22Rv1 (cell line): ENCODE measurements around the gene FOXO3.

Experiments used
- H3K27ac ChIP-seq: fragments of 450-650 bp; 2 replicates; pipeline ENCODE4 v1.5.1; 2017
- CTCF ChIP-seq: fragments of 450-650 bp; IDR thresholded peaks from 2 replicates; pipeline ENCODE4 v1.5.1; 2017; ENCODE audit warnings: mild to moderate bottlenecking
- ZFX ChIP-seq: fragments of 450-650 bp; IDR thresholded peaks from 2 replicates; pipeline ENCODE4 v1.6.1; 2017; ENCODE audit warnings: antibody characterized with exemption, borderline replicate concordance

The FOXO3 gene

GRCh38 chr6:108594640-108595039, 33.9 kb downstream of the FOXO3 start:
- H3K27ac ChIP-seq: no peak overlapping the region
- TF ChIP-seq ZFX (no peak), CTCF (no peak)

- TF ChIP-seq ZFX (no peak), CTCF (no peak)
- H3K27ac ChIP-seq: no peak overlapping the region
Observed at GRCh38 chr6:108596956-108597355, 36.2 kb downstream of the FOXO3 start.

DNA sequence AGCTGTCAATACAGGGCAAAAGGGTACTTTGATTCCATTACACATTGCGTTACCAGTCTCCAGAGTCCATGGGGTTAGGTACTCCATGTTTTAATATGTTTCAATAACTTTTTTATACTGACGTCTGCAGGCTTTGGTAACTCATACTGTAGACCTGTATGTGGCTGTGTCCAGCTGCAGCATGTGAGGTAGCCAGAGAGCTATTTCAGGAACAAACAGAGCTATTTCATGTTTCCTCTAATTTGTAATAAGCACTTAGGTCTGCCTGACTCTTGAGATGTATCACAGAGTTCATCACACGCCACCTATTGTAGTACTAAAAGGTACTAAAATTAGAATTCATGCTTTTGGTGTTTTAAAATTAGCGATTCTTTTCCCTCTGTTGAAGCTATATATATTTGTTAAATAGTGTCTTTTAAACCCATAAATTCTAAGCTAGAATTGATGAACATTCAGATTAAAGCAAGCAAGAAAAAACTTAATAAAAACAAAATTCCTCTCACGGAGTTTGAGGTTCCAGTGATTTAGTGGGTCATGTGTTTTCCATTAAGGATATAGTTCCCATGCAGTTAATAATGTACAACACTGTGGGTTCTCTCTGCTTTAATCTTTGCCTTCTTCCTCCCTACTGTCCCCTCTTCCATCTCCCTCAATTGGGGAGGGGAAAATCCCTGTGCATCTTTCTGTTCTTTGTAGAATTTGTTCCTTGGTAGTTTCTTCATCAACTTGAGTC, 37.0 kb downstream of the FOXO3 start:
- H3K27ac ChIP-seq: no peak overlapping the region

GRCh38 chr6:108598305-108598863, 37.7 kb downstream of the FOXO3 start:
- no peak for TF ChIP-seq CTCF
- TF ChIP-seq ZFX: no peak
- H3K27ac ChIP-seq: no peak overlapping the region

More for the DNA sequence above, 37.0 kb downstream of the FOXO3 start:
- TF ChIP-seq ZFX: no peak
- TF ChIP-seq CTCF: no peak

DNA sequence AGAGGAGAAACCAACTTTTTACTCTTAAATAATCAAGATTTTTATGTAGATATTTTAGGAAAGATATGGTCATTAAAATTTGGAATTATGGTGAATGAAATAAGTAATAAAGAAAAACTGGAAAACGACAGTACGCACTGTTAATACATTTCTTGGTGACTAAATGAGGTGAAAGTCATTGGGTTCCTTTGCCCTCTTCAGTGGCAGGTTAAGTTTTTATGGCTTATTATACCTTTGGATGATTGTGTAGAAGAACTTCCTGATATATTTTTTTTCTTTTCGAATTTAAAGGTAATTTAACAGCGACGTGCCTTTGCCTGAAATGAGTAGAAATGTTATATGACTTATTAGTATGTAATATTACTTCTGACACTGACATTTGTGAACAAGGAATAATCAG, 43.4 kb downstream of the FOXO3 start:
- no peak for TF ChIP-seq CTCF
- no peak for TF ChIP-seq ZFX
- no peak overlapping the region for H3K27ac ChIP-seq

GRCh38 chr6:108606250-108606690, 45.6 kb downstream of the FOXO3 start:
- H3K27ac ChIP-seq: no peak overlapping the region
- TF ChIP-seq ZFX (no peak), CTCF (no peak)

DNA sequence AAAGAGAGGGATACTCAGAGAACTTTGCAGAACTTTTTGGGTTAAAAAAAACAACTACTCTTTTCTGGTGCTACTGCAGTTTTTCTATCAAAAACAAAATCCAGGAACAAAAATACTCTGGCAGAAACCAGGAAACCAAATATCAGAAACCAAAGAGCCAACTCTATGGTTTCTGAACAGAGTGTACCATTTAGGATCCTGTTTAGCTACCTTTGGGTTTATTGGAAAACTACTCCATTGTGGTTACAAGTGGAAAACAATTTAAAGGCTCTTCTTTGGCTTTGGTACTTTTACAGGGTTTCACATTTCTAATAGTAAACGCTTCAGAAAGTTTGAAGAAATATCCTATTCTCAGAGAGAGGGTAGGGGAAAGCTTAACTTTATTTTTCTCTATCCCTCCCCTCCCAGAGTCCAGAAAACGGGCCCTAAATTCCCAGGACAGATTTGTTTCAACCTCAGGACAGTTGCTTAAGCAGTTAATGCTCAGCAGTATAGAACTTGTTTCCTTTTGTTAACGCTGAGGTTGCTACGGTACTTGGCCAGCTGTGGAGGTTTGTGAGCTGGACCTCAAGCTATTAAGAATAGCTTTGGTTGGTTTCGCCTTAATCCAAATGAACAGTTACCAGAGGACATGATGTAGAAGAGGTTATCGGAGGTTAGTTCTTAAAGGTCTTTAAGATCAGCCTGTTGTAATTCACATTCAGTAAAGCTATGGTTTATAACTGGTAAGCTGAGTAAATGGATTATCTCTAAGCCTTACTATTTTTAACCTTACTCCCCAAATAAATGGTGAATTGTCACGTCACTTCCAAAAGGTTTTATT, 47.9 kb downstream of the FOXO3 start:
- TF ChIP-seq CTCF: no peak
- TF ChIP-seq ZFX: no peak
- H3K27ac ChIP-seq: no peak overlapping the region
